ENCODE measurements around the gene SLC30A2.

DNA sequence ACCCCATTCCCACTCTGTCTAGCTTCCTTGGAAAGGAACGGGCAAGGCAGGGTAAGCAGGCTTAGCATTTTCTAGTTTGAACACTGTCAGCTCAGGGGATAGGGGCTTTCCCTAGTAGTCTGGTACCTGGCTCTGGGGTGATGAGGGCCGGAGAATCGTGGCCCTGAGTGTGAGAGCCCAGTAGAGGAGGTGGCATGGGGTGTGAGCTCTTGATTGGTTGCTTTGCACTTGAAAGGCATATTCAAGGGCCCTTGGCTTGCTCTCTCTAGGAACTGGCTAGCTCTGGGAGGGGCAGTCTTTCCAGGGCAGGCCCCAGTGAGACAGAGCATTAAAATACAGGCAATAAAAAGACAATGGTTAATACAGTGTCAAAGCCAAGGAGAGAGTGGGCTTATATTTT is 35.1 kb downstream of the SLC30A2 start:
- TF ChIP-seq ZFX (IDR thresholded peaks at IDR 0.05; ENCODE audit: borderline replicate concordance) (no peak), CTCF (IDR thresholded peaks at IDR 0.05) (no peak)

All from 22Rv1 (cell line).